ENCODE measurements around the gene CLK2. TPM values are rescaled to one million over a fixed set of nuclear protein-coding genes. Genes with fewer than 3 reads are reported as not detected.
A peak's percentile ranks its signal among the peaks of the same experiment; 100 is the strongest.

Gene CLK2
- total and polyA plus RNA-seq, 2 of the 13 experiments (the other 11 are each of a cell fraction or from before 2014, with no cell fraction given) = 20.1 to 73.5 TPM

DNA sequence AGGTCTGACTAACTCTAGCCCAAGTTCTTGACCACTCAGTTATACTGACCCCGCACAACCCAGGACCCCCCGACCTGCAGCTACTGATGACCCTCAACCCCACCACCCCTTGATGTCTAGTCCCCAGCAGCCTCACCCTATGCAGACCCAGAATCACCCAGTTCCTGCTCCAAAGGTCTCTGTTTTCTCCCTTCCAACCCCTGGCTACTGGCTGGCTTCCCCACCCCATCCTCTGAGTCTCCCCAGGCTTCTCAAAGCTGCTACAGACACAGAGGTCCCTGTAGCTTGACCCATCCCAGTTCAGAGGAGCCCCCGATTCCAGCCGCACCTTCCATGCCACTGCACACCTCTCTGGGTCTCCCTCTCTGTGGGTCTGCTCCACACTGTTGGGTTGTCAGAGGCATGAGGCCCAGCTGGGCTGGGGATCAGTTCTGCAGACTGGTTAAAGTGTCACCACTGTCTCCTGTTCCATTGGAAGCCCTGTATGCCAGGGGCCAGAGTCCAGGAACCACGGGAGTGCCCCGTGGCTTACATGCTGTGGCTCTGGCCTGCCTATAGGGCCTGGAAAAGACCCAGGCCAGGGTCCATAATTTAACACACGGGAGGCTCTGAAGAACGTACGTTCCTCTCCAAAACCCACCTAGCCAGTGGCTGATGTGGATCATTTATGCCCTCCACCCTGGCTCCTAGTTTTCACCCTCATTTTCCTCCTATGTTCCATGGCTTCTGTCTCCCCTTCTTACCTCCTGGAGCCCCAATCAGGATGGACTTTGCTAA lies 27.4 kb upstream of the CLK2 start (continued):
- no peak for TF ChIP-seq CBX1 (IDR thresholded peaks at IDR 0.05; ENCODE audit: low read depth)
- no peak for TF ChIP-seq ZNF296 (CRISPR knock-in tag; conservative IDR thresholded peaks at IDR 0.05)
- TF ChIP-seq, protein P1, sequence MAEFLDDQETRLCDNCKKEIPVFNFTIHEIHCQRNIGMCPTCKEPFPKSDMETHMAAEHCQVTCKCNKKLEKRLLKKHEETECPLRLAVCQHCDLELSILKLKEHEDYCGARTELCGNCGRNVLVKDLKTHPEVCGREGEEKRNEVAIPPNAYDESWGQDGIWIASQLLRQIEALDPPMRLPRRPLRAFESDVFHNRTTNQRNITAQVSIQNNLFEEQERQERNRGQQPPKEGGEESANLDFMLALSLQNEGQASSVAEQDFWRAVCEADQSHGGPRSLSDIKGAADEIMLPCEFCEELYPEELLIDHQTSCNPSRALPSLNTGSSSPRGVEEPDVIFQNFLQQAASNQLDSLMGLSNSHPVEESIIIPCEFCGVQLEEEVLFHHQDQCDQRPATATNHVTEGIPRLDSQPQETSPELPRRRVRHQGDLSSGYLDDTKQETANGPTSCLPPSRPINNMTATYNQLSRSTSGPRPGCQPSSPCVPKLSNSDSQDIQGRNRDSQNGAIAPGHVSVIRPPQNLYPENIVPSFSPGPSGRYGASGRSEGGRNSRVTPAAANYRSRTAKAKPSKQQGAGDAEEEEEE (CRISPR knock-in tag; IDR thresholded peaks at IDR 0.05; ENCODE audit: borderline replicate concordance) = no peak; the same call in 1 of the 2 replicates
- TF ChIP-seq MED1 (CRISPR knock-in tag; IDR thresholded peaks at IDR 0.05) = peak; percentile 94
- TF ChIP-seq, protein P2, sequence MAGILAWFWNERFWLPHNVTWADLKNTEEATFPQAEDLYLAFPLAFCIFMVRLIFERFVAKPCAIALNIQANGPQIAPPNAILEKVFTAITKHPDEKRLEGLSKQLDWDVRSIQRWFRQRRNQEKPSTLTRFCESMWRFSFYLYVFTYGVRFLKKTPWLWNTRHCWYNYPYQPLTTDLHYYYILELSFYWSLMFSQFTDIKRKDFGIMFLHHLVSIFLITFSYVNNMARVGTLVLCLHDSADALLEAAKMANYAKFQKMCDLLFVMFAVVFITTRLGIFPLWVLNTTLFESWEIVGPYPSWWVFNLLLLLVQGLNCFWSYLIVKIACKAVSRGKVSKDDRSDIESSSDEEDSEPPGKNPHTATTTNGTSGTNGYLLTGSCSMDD (CRISPR knock-in tag; IDR thresholded peaks at IDR 0.05) = no peak
- TF ChIP-seq, protein P3, sequence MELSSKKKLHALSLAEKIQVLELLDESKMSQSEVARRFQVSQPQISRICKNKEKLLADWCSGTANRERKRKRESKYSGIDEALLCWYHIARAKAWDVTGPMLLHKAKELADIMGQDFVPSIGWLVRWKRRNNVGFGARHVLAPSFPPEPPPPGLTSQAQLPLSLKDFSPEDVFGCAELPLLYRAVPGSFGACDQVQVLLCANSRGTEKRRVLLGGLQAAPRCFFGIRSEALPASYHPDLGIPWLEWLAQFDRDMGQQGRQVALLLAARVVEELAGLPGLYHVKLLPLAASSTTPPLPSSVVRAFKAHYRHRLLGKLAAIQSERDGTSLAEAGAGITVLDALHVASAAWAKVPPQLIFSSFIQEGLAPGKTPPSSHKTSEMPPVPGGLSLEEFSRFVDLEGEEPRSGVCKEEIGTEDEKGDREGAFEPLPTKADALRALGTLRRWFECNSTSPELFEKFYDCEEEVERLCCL (CRISPR knock-in tag; IDR thresholded peaks at IDR 0.05; ENCODE audit: borderline replicate concordance) = no peak
- TF ChIP-seq ZNF614 (CRISPR knock-in tag; IDR thresholded peaks at IDR 0.05; ENCODE audit: borderline replicate concordance) = peak; percentile 93; the same call in 1 of the 2 replicates
- no peak for TF ChIP-seq ZKSCAN5 (CRISPR knock-in tag; IDR thresholded peaks at IDR 0.05)
- TF ChIP-seq SRF (IDR thresholded peaks at IDR 0.05; ENCODE audit: low read depth, low read length) = no peak
- peak; percentile 74; the same call in 1 of the 2 replicates for TF ChIP-seq ZNF557 (CRISPR knock-in tag; IDR thresholded peaks at IDR 0.05)
- TF ChIP-seq NCOA1 (CRISPR knock-in tag; IDR thresholded peaks at IDR 0.05) = 0 out of 2 replicates have a peak, but pooled peaks have one; percentile 58
- no peak for TF ChIP-seq ZNF780A (CRISPR knock-in tag; IDR thresholded peaks at IDR 0.05)
- no peak for TF ChIP-seq ZNF234 (CRISPR knock-in tag; conservative IDR thresholded peaks at IDR 0.05)
- TF ChIP-seq YY1 (IDR thresholded peaks at IDR 0.05; ENCODE audit: insufficient read depth, insufficient replicate concordance, low read depth, low read length) = peak; percentile 60
- TF ChIP-seq, protein P4, sequence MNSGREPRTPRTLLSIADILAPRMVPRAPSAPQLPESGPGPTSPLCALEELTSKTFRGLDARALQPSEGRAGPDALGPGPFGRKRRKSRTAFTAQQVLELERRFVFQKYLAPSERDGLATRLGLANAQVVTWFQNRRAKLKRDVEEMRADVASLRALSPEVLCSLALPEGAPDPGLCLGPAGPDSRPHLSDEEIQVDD (CRISPR knock-in tag; IDR thresholded peaks at IDR 0.05; ENCODE audit: borderline replicate concordance) = peak; percentile 89; the same call in 1 of the 2 replicates
- peak; percentile 79 for TF ChIP-seq POLR2G (IDR thresholded peaks at IDR 0.05; ENCODE audit: low read depth, low read length)
- peak; percentile 88; the same call in 1 of the 2 replicates for TF ChIP-seq ZMAT3 (CRISPR knock-in tag; conservative IDR thresholded peaks at IDR 0.05)
- TF ChIP-seq, protein P5, sequence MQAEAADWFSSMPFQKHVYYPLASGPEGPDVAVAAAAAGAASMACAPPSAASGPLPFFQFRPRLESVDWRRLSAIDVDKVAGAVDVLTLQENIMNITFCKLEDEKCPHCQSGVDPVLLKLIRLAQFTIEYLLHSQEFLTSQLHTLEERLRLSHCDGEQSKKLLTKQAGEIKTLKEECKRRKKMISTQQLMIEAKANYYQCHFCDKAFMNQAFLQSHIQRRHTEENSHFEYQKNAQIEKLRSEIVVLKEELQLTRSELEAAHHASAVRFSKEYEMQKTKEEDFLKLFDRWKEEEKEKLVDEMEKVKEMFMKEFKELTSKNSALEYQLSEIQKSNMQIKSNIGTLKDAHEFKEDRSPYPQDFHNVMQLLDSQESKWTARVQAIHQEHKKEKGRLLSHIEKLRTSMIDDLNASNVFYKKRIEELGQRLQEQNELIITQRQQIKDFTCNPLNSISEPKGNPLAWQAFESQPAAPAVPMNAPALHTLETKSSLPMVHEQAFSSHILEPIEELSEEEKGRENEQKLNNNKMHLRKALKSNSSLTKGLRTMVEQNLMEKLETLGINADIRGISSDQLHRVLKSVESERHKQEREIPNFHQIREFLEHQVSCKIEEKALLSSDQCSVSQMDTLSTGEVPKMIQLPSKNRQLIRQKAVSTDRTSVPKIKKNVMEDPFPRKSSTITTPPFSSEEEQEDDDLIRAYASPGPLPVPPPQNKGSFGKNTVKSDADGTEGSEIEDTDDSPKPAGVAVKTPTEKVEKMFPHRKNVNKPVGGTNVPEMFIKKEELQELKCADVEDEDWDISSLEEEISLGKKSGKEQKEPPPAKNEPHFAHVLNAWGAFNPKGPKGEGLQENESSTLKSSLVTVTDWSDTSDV (CRISPR knock-in tag; IDR thresholded peaks at IDR 0.05) = no peak
- TF ChIP-seq, protein P6, sequence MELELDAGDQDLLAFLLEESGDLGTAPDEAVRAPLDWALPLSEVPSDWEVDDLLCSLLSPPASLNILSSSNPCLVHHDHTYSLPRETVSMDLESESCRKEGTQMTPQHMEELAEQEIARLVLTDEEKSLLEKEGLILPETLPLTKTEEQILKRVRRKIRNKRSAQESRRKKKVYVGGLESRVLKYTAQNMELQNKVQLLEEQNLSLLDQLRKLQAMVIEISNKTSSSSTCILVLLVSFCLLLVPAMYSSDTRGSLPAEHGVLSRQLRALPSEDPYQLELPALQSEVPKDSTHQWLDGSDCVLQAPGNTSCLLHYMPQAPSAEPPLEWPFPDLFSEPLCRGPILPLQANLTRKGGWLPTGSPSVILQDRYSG (CRISPR knock-in tag; IDR thresholded peaks at IDR 0.05) = 0 out of 2 replicates have a peak, but pooled peaks have one; percentile 56
- no peak for TF ChIP-seq ZNF224 (CRISPR knock-in tag; IDR thresholded peaks at IDR 0.05)

Data from HepG2 (cell line).